Parathyroid adenoma (tissue), 2 donors: ENCODE measurements around the gene RBMS1.
"Not testable (repeated sequence)": the region's sequence is repeated elsewhere in the genome, so short reads cannot be mapped to it uniquely, and the experiment has no call there.

Source experiments
- H2AFZ ChIP-seq: fragments of 300-600 bp; sonication (generic); one replicate; pipeline ENCODE4 v1.7.0; 2017; ENCODE audit warnings: antibody characterized with exemption, mild to moderate bottlenecking
- H3K27ac ChIP-seq: fragments of 300-600 bp; sonication (generic); one replicate; pipeline ENCODE4 v1.7.0; 2017
- H3K27me3 ChIP-seq: fragments of 300-600 bp; sonication (generic); one replicate; pipeline ENCODE4 v1.7.0; 2017; ENCODE audit warnings: low read length; ENCODE audit not compliant: control insufficient read depth, insufficient read depth
- H3K36me3 ChIP-seq: fragments of 300-600 bp; sonication (generic); one replicate; pipeline ENCODE4 v1.7.0; 2017; ENCODE audit warnings: low read length; ENCODE audit not compliant: control insufficient read depth, insufficient read depth
- H3K4me1 ChIP-seq: fragments of 300-600 bp; sonication (generic); one replicate; pipeline ENCODE4 v1.7.0; 2017; ENCODE audit warnings: control low read depth
- H3K4me2 ChIP-seq: fragments of 300-600 bp; sonication (generic); one replicate; pipeline ENCODE4 v1.7.0; 2017; ENCODE audit warnings: low read length
- H3K4me3 ChIP-seq: fragments of 300-600 bp; sonication (generic); one replicate; pipeline ENCODE4 v1.7.0; 2017; ENCODE audit warnings: low read depth, low read length
- H3K79me2 ChIP-seq: fragments of 300-600 bp; sonication (generic); one replicate; pipeline ENCODE4 v1.7.0; 2017; ENCODE audit warnings: control low read depth
- H3K9ac ChIP-seq: fragments of 300-600 bp; sonication (generic); one replicate; pipeline ENCODE4 v1.7.0; 2017; ENCODE audit warnings: mild to moderate bottlenecking
- H3K9me3 ChIP-seq: fragments of 300-600 bp; sonication (generic); one replicate; pipeline ENCODE4 v1.7.0; 2017; ENCODE audit warnings: low read length; ENCODE audit not compliant: control insufficient read depth
- CTCF ChIP-seq: fragments of 300-600 bp; sonication (generic); IDR thresholded peaks from one replicate; pipeline ENCODE4 v1.7.0; 2017; ENCODE audit warnings: antibody characterized with exemption, mild to moderate bottlenecking
- donor health status: primary hyperparathyroidism.

The RBMS1 gene

GRCh38 chr2:160425434-160426151 lies 68.0 kb downstream of the RBMS1 start:
- no peaks in the 10 kb centered on the region for H3K9me3 ChIP-seq
- no peak for TF ChIP-seq CTCF
- no peaks in the 10 kb centered on the region for H3K27me3 ChIP-seq
- H3K4me2 ChIP-seq: no peak overlapping the region
- H3K36me3 ChIP-seq: no peaks in the 10 kb centered on the region
- H3K4me1 ChIP-seq: peaks cover 18% of the 10 kb centered on the region
- peak overlapping the region; percentile 25 for H3K27ac ChIP-seq
- peaks cover 46% of the 10 kb centered on the region for H3K79me2 ChIP-seq
- H2AFZ ChIP-seq: no peak overlapping the region
- H3K4me3 ChIP-seq: no peak overlapping the region
- no peak overlapping the region for H3K9ac ChIP-seq

- H3K27ac ChIP-seq: no peak overlapping the region
- no peaks in the 10 kb centered on the region for H3K36me3 ChIP-seq
- peaks cover 21% of the 10 kb centered on the region for H3K4me1 ChIP-seq
- H3K9me3 ChIP-seq: no peaks in the 10 kb centered on the region
- H2AFZ ChIP-seq: no peak overlapping the region
- TF ChIP-seq CTCF: no peak
- peaks cover 42% of the 10 kb centered on the region for H3K79me2 ChIP-seq
- H3K4me3 ChIP-seq: no peak overlapping the region
- no peaks in the 10 kb centered on the region for H3K27me3 ChIP-seq
- H3K9ac ChIP-seq: no peak overlapping the region
- no peak overlapping the region for H3K4me2 ChIP-seq
Measured at GRCh38 chr2:160423126-160423525, 70.5 kb downstream of the RBMS1 start.

GRCh38 chr2:160421646-160422501 lies 71.7 kb downstream of the RBMS1 start:
- Histone ChIP-seq H3K79me2 (peaks cover 41% of the 10 kb centered on the region), H3K4me1 (peaks cover 27% of the 10 kb centered on the region)
- not testable (repeated sequence) for H3K27ac ChIP-seq, H3K27me3 ChIP-seq, H3K4me3 ChIP-seq, H2AFZ ChIP-seq, H3K9ac ChIP-seq, H3K36me3 ChIP-seq, H3K4me2 ChIP-seq, H3K9me3 ChIP-seq

- H3K9me3 ChIP-seq: no peaks in the 10 kb centered on the region
- H3K27me3 ChIP-seq: no peaks in the 10 kb centered on the region
- peaks cover 42% of the 10 kb centered on the region for H3K79me2 ChIP-seq
- no peak overlapping the region for H2AFZ ChIP-seq
- no peak for TF ChIP-seq CTCF
- H3K4me2 ChIP-seq: no peak overlapping the region
- H3K36me3 ChIP-seq: no peaks in the 10 kb centered on the region
- no peak overlapping the region for H3K27ac ChIP-seq
- no peak overlapping the region for H3K9ac ChIP-seq
- H3K4me1 ChIP-seq: peaks cover 19% of the 10 kb centered on the region
- H3K4me3 ChIP-seq: no peak overlapping the region
Measured at GRCh38 chr2:160420711-160421110, 72.9 kb downstream of the RBMS1 start.

GRCh38 chr2:160419776-160420505 lies 73.7 kb downstream of the RBMS1 start:
- Histone ChIP-seq H3K4me1 (peaks cover 12% of the 10 kb centered on the region), H3K4me2 (no peak overlapping the region), H3K27me3 (no peaks in the 10 kb centered on the region), H3K4me3 (no peak overlapping the region), H3K9me3 (no peaks in the 10 kb centered on the region), H3K79me2 (peaks cover 41% of the 10 kb centered on the region), H3K36me3 (no peaks in the 10 kb centered on the region), H3K9ac (no peak overlapping the region), H2AFZ (no peak overlapping the region), H3K27ac (no peak overlapping the region)
- no peak for TF ChIP-seq CTCF
